ENCODE data around the gene SMARCE1. TPM values are rescaled to one million over a fixed set of nuclear protein-coding genes. Genes with fewer than 3 reads are reported as not detected.

SMARCE1 gene
- total and polyA plus RNA-seq, 9 of the 15 experiments (the other 6 are each of a cell fraction or from before 2014, with no cell fraction given): 64.1 to 142 (median 114) TPM

DNA sequence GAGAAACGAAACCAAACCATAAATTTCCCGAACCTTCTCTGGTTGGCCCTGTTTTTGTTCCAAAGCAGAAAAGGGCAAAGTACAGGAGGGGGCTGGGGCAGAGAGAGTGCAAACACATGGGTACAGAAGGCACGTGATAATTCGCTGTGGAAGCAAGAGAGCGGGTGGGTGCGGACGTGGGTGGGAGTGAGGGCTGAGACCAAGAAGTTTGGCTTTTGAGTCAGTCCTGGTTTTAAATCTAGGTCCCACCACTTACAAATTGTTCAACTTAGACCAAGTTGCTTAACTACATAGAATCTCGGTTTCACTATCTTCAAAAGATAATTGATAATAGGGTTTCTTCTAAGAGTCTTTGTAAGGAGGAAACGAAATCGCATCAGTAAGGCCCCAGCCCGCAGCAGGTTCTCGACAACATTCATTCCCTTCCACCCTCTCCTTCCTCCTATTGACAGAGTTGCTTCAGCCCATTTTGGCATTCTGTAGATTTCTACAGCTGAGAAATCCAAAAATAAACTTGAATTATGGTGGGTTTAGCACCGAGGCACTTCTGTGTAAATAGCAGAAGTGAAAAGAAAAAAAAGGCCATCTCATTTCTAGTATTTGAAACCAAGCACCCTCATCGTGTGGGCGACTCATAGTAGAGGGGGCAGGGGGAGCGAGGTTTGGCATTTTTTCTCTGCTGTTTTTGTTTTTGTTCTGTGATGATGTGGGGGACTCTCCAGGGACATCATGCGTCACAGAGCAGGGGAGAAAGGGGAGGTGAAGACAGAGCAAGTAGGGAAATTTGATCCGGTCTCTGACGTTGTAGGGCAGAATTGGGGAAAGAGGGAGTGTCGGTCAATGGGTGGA is 48.8 kb downstream of the SMARCE1 start:
- H3K4me1 ChIP-seq (replicated peaks in 1 of 2; ENCODE audit: control insufficient read depth in 2 of 2, insufficient read depth in 2 of 2, low read length in 2 of 2): peaks cover 0 to 6% of the 10 kb centered on the region in 2 experiments; a peak in 2 of 5 replicates
- peaks cover 0 to 5% of the 10 kb centered on the region in 2 experiments; a peak in 1 of 5 replicates for H3K27me3 ChIP-seq (ENCODE audit: control insufficient read depth in 2 of 2, insufficient read depth in 2 of 2, low read length in 2 of 2)
- H3K4me2 ChIP-seq (ENCODE audit: insufficient read depth, low read length): no peak overlapping the region
- ChIA-PET CTCF (ENCODE audit: low intra/inter-chr PET ratio) (no interaction called here), POLR2A (no interaction called here)
- ATAC-seq (no peak), DNase-seq (ENCODE audit: extremely low read depth in 1 of 4, low spot score in 3 of 4) (no peak), FAIRE-seq (no peak)
- H3K9ac ChIP-seq (ENCODE audit: insufficient read depth in 1 of 2, low read depth in 2 of 2, low read length in 2 of 2): no peak overlapping the region
- H3K4me3 ChIP-seq: no peak overlapping the region
- 46% methylated on average over 20 of the region's 20 CpGs for WGBS (ENCODE audit: insufficient coverage, low coverage, missing lambda C conversion rate)
- H2AFZ ChIP-seq (ENCODE audit: low read depth, low read length): peak overlapping the region; percentile 60
- H3K9me1 ChIP-seq (ENCODE audit: control insufficient read depth, insufficient read depth, low read length): no peaks in the 10 kb centered on the region
- no peaks in the 10 kb centered on the region for H4K20me1 ChIP-seq (replicated peaks; ENCODE audit: control insufficient read depth, insufficient read depth, low read length)
- intact Hi-C loops (cut with micrococcal nuclease) (no loop called here), in situ Hi-C loops (cut with MboI) (no loop called here)
- peaks cover 6% of the 10 kb centered on the region for H3K9me3 ChIP-seq (replicated peaks; ENCODE audit: control insufficient read depth, insufficient read depth, low read depth, low read length)
- H3K27ac ChIP-seq (ENCODE audit: extremely low read depth, low read depth, low read length): no peak overlapping the region
- H3K79me2 ChIP-seq (ENCODE audit: control insufficient read depth, insufficient read depth, low read length): no peaks in the 10 kb centered on the region
- BruUV-seq (replicated peaks): no TSS peak
- H3K36me3 ChIP-seq (ENCODE audit: control insufficient read depth, insufficient read depth, low read length): no peaks in the 10 kb centered on the region
- no peak for TF ChIP-seq ZNF561 (CRISPR knock-in tag; conservative IDR thresholded peaks at IDR 0.05)
- TF ChIP-seq ZNF184 (CRISPR knock-in tag; IDR thresholded peaks at IDR 0.05): no peak
- TF ChIP-seq THRAP3 (IDR thresholded peaks at IDR 0.05; ENCODE audit: borderline replicate concordance): no peak
- no peak for TF ChIP-seq FOS (IDR thresholded peaks at IDR 0.05; ENCODE audit: extremely low read depth, insufficient read length)
- TF ChIP-seq SETDB1 (IDR thresholded peaks at IDR 0.05; ENCODE audit: low read length): no peak
- TF ChIP-seq DMBX1 (CRISPR knock-in tag; IDR thresholded peaks at IDR 0.05; ENCODE audit: borderline replicate concordance): no peak
- no peak for TF ChIP-seq MAFK (IDR thresholded peaks at IDR 0.05; ENCODE audit: low read length)
- TF ChIP-seq ZBTB1 (CRISPR knock-in tag; IDR thresholded peaks at IDR 0.05; ENCODE audit: borderline replicate concordance, low read depth): no peak
- no peak for TF ChIP-seq HINFP (tag; conservative IDR thresholded peaks at IDR 0.05; ENCODE audit: low read depth)
- TF ChIP-seq RBM39 (optimal IDR thresholded peaks at IDR 0.05; ENCODE audit: low read depth, low read length): no peak
- TF ChIP-seq KDM4B (IDR thresholded peaks at IDR 0.05; ENCODE audit: borderline replicate concordance in 2 of 2, low read depth in 1 of 2): no peak
- TF ChIP-seq, protein P1, sequence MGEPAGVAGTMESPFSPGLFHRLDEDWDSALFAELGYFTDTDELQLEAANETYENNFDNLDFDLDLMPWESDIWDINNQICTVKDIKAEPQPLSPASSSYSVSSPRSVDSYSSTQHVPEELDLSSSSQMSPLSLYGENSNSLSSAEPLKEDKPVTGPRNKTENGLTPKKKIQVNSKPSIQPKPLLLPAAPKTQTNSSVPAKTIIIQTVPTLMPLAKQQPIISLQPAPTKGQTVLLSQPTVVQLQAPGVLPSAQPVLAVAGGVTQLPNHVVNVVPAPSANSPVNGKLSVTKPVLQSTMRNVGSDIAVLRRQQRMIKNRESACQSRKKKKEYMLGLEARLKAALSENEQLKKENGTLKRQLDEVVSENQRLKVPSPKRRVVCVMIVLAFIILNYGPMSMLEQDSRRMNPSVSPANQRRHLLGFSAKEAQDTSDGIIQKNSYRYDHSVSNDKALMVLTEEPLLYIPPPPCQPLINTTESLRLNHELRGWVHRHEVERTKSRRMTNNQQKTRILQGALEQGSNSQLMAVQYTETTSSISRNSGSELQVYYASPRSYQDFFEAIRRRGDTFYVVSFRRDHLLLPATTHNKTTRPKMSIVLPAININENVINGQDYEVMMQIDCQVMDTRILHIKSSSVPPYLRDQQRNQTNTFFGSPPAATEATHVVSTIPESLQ (CRISPR knock-in tag; IDR thresholded peaks at IDR 0.05): no peak
